ENCODE measurements around the gene SERGEF.

The SERGEF gene

GRCh38 chr11:17782603-17783337 lies 230.1 kb downstream of the SERGEF start:
- no peak for DNase-seq (ENCODE audit: low spot score)

GRCh38 chr11:17782145-17782544 lies 230.7 kb downstream of the SERGEF start:
- DNase-seq (ENCODE audit: low spot score) = no peak

DNA sequence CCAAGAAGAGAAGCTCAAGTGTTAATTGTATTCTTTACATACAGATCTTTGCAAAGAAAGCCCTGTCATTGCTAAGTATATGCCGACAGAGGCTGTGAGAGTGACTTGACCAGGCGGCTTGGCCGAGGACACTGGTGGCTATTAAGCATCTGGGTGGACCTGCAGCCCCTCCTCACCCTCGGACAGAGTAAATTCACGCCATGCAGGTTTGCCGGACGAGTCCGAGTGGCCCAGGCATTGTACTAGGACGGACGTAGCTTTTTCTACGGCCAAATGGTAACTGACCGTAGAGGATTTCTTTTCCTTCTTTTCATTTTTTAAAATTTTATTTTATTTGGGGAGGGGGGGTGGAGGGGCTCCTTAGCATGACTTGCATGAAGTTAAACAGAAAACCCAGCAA lies 231.2 kb downstream of the SERGEF start:
- no peak for DNase-seq (ENCODE audit: low spot score)

GRCh38 chr11:17781221-17781620 lies 231.6 kb downstream of the SERGEF start:
- no peak for DNase-seq (ENCODE audit: low spot score)

- DNase-seq (ENCODE audit: low spot score) = no peak
Measured at GRCh38 chr11:17780668-17781067, 232.2 kb downstream of the SERGEF start.

DNA sequence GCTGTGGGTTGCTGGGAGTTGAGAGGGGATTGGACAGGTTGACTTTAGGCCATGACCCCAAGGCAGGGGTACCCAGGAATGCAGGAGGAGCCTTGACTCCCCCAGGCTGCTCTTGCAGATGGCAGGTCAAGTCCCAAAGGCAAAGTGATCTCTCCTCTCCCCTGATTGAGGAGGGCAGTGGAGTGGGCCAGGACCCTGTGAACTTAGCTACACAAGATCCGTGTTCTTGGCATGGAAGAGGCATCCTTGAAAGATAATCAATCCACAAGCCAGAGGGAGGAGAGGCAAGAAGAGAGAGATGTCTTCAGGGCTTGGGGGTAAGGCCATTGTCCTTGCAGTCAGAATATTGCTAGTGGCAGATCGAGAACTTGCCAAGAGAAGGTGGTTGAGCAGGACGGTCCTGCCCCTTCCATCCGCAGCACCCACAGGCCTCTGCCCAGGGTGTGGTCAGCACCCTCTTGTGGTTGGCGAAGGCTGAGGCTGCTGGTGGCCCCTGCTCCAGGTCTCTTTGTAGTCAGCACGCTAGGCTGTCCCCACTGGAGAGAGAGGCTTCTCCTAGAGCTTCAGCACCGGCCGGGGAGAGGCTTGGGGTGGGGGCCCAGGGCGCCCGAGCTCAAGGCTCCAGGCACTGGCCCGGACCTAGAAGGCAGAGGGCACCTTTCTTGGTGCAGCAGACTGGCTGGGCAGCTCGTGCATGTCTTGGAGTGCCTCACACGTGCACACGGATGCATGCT lies 232.8 kb downstream of the SERGEF start:
- no peak for DNase-seq (ENCODE audit: low spot score)

DNA sequence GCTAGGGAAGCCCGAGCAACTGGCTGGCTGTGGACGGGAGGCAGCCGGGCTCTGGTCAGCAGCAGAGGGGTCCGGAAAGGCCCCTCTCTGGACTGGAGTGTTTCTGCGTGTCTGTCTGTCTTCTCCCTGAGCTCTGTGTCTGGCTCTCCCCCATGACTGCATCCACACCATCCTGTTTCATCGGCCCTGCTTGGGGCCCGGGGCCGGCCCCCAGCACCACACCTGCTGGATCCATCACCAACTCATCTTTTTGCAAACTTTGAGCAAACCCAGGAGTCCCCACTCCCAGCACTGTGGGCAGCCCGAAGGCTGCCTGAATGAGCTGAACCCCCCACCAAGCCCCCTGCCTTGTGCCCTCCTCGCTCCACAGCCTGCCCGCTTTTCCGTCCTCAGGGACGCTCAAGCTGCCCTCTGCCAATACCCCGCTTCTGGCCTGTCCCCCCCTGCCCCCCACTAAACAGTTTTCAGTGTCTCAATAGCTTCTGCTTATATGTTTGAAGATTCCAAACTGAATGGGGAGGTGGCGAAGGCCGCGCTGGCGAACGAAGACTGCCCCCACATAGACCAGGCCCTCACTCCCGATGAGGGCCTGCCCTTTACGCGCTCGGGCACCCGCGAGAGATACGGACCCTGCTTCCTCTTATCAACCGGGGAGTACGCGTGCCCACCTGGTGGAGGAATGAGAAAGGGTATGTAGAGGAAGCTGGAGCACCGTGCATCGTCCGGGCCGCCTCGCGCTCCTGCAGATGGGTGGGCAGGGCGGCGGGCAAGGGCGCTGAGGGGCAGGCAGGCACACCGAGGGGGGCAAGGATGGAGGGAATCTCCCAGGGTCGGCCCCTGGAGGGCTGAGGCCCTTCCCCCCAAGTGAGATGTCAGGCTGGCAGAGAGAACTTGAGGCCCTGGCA lies 233.6 kb downstream of the SERGEF start:
- DNase-seq (ENCODE audit: low spot score) = no peak

DNA sequence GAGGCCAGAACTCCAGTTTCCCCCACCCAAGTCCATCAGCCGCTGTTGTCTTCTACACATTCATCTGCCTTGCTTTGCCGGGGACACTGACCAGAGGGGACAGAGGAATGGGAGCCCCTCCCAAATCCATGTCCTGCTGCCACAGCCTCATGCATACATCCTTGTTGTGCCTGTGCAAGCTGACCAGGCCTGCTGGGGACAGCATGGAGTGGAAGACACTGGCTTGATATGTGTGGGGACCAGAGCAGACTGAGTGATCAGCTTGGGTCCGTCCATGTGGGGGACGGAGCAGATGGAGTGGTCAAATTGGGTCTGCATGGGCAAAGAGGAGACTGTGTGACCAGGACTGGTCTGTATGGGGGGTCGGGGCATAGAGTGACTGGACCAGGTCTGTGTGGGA lies 234.5 kb downstream of the SERGEF start:
- DNase-seq (ENCODE audit: low spot score) = no peak

DNA sequence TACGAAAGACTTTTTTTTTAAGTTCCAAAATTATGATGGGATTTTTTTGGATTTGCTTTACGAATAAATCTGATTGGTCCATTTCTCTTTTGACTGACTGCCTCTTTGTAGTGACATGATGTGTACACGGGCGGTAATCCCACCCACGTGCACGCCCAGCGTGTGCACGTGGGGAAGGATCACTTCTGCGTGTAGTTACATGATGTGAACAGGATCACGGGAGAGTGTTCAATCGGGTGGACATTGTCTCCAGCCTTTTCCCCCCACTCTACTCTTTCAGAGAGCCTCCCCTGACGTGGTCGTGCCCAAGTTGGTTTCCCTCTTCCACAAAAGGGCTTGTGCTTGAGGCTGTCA lies 235.1 kb downstream of the SERGEF start:
- no peak for DNase-seq (ENCODE audit: low spot score)

DNA sequence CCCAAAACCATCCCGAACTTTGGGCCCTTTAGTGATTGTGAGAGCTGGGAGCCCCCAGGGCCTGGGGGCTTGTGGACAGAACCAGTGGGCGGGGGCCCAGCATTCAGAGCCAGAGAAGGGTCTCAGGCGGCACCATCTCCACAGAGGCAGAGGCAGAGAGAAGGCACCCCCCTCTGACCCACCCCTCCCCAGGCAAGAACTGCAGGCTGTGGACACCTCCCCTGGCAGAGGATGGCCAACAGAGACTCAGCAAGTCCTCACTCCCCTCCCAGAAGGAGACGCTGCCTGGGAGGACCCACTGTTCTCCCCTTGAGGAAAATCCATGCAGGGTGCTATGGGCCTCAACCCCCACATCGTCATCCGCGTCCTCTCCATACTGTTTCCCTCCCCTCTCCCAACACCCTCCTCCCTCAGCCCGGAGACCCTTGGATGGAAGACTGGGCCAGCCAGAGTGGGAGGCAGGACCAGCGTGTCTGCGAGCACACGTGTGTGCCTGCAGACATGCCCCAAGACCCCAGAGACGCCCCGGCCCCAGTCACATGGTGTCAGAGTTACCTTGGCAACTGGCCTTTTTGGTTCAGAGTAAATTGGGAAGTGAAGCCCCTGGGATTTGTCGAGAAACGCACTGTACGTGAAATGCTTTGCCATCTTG lies 235.6 kb downstream of the SERGEF start:
- DNase-seq (ENCODE audit: low spot score) = no peak

DNA sequence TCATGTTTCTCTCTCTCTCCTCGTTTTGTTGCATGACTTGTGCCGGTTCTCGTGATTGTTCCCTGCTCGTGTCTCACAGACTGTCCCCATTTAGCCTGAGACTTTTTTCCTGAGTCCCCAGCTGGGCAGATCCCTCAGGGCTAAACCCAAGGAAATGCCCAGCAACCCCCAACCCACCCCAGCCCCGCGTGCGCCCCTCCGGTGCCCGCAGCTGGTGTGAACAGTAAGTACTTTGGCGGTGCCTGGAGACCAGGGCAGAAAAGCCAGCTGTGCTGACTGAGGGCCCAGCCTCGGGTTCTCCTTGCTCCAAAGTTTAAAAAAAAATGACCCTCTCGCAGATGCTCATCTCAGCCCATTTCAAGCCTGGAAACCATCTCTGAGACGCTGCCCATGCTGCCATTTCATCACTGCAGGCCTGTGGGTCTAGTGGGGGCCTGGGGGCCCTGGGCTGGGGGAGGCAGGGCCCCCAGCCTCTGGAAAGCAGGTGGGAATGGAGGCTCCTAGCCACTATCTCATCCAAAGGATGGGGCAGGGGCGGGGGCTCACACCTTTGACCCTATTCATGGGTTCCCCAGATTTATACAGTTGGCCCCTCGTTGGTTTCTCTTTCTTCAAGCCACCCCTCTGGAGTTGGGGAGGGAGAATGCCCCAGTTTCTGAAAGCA lies 236.5 kb downstream of the SERGEF start:
- DNase-seq (ENCODE audit: low spot score) = no peak

DNA sequence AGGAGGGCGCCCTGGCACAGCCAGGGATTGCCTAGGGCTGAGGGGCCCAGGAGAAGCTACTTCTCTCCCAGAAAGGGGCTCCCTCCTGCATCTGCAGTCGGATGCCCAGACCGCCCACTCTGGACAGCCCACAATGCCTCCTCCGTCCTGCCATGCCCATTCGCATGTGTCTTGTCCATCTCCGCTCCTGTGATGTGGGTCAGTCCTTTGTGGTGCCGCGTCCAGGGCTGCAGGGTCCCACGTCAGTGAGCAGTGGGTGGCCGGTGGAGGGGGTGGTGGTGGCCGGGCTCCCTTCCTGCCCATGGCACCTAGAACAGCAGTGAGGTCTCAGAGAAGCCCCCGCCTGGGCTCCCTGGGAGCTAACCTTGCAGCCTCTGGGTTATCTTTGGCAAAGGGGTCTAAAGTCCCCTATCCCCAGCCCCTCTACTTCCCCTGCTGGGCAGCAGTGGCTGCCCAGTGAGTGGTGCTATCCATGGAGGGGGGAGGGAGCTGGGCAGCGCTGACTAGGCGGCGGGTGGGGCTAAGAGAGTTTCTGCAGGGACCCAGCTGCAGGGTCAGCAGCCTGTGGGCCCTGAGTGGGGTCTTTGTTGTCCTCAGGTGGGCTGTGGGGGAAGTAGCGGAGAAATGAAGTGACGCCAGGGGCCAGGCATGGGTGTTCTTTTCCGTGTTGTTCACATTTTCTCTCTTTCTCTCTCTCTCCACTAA lies 237.2 kb downstream of the SERGEF start:
- no peak for DNase-seq (ENCODE audit: low spot score)

DNA sequence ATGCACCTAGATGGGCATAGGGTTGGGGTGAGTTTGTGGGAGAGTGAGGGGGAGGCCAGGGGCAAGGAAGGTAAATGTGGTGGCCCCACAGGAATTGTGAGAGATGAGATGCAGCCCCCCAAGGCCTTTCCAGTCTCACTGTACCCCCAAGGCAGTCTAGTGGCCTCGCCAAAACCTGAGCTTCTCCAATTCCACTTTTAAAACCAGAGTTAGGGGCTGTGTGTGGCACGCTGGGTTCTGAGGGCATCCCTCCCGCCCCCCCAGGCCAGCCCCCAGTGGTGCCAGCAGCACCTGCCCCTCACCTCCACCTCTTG lies 237.9 kb downstream of the SERGEF start:
- no peak for DNase-seq (ENCODE audit: low spot score)

- no peak for DNase-seq (ENCODE audit: low spot score)
Measured at GRCh38 chr11:17774232-17775034, 238.4 kb downstream of the SERGEF start.

GRCh38 chr11:17773674-17774073 lies 239.2 kb downstream of the SERGEF start:
- DNase-seq (ENCODE audit: low spot score) = no peak

DNA sequence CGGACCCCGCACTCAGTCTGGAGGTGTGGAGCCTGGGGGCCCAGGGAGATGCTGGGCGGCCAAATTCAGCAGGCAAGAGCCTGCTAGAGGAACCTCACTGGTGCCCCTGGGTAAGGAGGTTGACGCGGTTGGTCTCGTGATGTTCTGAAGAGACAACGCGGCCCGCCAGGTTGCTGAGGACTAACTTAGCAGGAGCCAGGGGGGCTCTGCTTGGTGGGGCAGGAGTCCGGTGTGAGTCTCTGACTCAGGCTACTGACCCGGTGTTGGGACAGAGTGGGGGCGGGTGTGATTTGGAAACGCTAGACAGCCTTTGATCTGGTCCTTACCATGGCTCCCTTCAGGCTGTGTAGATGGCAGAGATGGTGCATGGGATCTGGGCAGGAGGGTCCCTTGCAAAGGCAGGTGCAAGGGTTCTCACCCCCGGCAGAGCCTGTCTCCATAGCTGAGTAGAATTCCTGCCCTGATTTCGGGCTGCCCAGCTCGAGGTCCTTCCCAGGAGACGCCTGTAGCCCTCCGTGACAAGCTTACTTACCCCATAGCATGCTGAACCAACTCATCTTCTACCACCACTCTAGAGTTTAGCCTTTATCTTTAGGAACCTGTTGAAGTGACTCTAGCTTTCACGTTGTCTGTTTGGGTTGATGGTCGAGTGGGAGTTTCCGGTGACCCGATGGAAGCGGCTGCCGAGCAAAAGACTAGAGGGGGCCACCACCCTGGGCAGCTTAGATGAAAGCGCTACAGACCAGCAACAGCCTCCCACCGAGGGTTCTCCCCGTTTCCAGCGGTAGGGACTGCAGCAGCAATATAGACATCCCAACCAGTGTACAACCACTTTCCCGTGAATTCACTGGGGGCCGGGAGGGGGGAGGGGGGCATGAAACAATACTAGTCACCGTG lies 239.9 kb downstream of the SERGEF start:
- DNase-seq (ENCODE audit: low spot score) = no peak

- DNase-seq (ENCODE audit: low spot score) = no peak
Measured at GRCh38 chr11:17771841-17772401, 240.9 kb downstream of the SERGEF start.

- DNase-seq (ENCODE audit: low spot score) = no peak
Measured at GRCh38 chr11:17771415-17771814, 241.4 kb downstream of the SERGEF start.

GRCh38 chr11:17770917-17771316 lies 241.9 kb downstream of the SERGEF start:
- no peak for DNase-seq (ENCODE audit: low spot score)

All from kidney tubule cell (primary cell).